Prostate gland (tissue), 2 donors: ENCODE data around the gene INKA2. TPM values are rescaled to one million over a fixed set of nuclear protein-coding genes. Genes with fewer than 3 reads are reported as not detected.

ENCODE experiments used
- DNase-seq: peaks from one replicate; pipeline ENCODE4 v3.0.0-alpha.2; 2019; ENCODE audit warnings: low spot score
- H3K27ac ChIP-seq, 2 donors: fragments of 200-600 bp; sonication (generic); 2 replicates each; pipeline ENCODE4 v1.5.1; 2017 to 2019
- H3K27me3 ChIP-seq: fragments of 200-600 bp; sonication (generic); replicated peaks from 2 replicates; pipeline ENCODE4 v1.5.1; 2019; ENCODE audit not compliant: insufficient read depth
- H3K36me3 ChIP-seq, 2 donors: fragments of 200-600 bp; sonication (generic); 1 replicate in 1 of 2; 2 replicates in 1 of 2; pipeline versions ENCODE4 v1.5.1 to v1.8.1; 2017 to 2019
- H3K4me1 ChIP-seq: fragments of 200-600 bp; sonication (generic); replicated peaks from 2 replicates; pipeline ENCODE4 v1.5.1; 2019
- H3K4me3 ChIP-seq, 2 donors: fragments of 200-600 bp; sonication (generic); 2 replicates each; pipeline ENCODE4 v1.5.1; 2017 to 2019
- H3K9me3 ChIP-seq: fragments of 200-600 bp; sonication (generic); 2 replicates; pipeline ENCODE4 v1.5.1; 2017
- POLR2A ChIP-seq: fragments of 450-650 bp; IDR thresholded peaks from one replicate; pipeline ENCODE4 v1.6.1; 2016; ENCODE audit warnings: antibody characterized with exemption, mild to moderate bottlenecking
- POLR2AphosphoS5 ChIP-seq: sonication (generic); formaldehyde crosslinking; IDR thresholded peaks from one replicate; pipeline ENCODE4 v1.6.1; 2017; ENCODE audit warnings: antibody characterized with exemption
- WGBS: methylation state at CpG from one replicate; pipeline ENCODE4 v1.1.5; 2018; 5-methylcytosine and 5-hydroxymethylcytosine counted together
- intact Hi-C: fragments of 100-400 bp; cut with DNase I; formaldehyde crosslinking; loops from one replicate; pipeline ENCODE4 v1.14.2; 2022
- total RNA-seq, 2 donors: library from RNA; depleted of rRNA; stranded (reverse); fragments of >200 nt; gene quantifications; one replicate each; pipeline ENCODE4 v1.1.0, GENCODE V29; 2016
- TF ChIP-seq, protein P1 (sequence below), 4 experiments: fragments of 200-600 bp in 2 of 4; fragments of 450-650 bp in 2 of 4; sonication (generic) in 2 of 4; IDR thresholded peaks; 1 replicate in 3 of 4; 2 replicates in 1 of 4; pipeline ENCODE4 v1.5.1; 2016 to 2019; ENCODE audit warnings: antibody characterized with exemption in 4 of 4, mild to moderate bottlenecking in 2 of 4, moderate library complexity in 2 of 4

Gene INKA2
- total RNA-seq, 2 donors from 2014 or later, result 2.8 to 6.6 TPM

DNA sequence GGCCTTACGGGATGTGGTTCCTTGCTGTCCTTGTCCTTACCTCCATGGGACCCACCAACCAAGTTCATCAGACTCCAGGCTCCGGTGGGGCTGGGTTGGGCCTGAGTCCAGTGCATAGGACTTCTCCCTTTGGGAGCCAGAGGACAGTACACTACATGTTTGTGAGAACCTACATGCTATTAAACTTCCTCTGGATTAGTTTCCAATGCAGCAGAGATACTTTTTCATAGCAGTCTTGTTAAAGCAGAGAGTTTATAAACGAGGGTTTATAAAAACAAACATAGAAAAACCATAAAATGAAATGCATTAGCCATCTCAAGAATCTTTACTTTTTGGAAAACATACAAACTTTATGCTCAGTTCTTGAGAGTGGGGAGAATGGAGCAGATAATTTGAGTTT is 33.4 kb downstream of the INKA2 start:
- Histone ChIP-seq H3K4me1 (no peaks in the 10 kb centered on the region), H3K27ac (no peak overlapping the region), H3K27me3 (no peaks in the 10 kb centered on the region), H3K4me3 (no peak overlapping the region), H3K36me3 (no peaks in the 10 kb centered on the region), H3K9me3 (no peaks in the 10 kb centered on the region)
- TF ChIP-seq, protein P1, sequence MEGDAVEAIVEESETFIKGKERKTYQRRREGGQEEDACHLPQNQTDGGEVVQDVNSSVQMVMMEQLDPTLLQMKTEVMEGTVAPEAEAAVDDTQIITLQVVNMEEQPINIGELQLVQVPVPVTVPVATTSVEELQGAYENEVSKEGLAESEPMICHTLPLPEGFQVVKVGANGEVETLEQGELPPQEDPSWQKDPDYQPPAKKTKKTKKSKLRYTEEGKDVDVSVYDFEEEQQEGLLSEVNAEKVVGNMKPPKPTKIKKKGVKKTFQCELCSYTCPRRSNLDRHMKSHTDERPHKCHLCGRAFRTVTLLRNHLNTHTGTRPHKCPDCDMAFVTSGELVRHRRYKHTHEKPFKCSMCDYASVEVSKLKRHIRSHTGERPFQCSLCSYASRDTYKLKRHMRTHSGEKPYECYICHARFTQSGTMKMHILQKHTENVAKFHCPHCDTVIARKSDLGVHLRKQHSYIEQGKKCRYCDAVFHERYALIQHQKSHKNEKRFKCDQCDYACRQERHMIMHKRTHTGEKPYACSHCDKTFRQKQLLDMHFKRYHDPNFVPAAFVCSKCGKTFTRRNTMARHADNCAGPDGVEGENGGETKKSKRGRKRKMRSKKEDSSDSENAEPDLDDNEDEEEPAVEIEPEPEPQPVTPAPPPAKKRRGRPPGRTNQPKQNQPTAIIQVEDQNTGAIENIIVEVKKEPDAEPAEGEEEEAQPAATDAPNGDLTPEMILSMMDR (IDR thresholded peaks at IDR 0.05), result no peak
- no peak for TF ChIP-seq POLR2A
- no peak for TF ChIP-seq POLR2AphosphoS5
- intact Hi-C loops, result no loop called here
- WGBS, result 50% methylated on average over 3 of the region's 3 CpGs
- no peak for DNase-seq

DNA sequence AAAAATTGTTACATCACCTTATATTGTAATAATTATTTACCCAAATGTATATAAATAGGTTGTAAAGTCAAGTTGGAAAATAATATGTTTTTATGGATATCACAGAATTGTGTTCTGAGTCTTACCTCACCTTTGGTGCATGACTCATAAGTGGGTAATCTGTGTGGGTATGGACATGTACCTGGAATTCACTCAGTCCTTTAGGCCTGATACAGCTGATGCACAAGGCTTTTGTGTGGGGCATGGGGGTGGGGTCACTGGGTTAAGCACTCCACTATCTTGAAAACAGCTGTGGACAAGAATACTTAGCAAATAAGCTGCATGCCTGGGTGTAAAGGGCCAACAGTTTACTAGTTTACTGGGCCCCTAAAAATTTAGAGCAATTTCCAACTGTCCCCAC is 34.4 kb downstream of the INKA2 start:
- Histone ChIP-seq H3K36me3 (peaks cover 0 to 7% of the 10 kb centered on the region in 2 donors), H3K27ac (no peak overlapping the region), H3K27me3 (no peaks in the 10 kb centered on the region), H3K4me3 (no peak overlapping the region), H3K9me3 (no peaks in the 10 kb centered on the region), H3K4me1 (no peaks in the 10 kb centered on the region)
- intact Hi-C loops, result no loop called here
- DNase-seq, result no peak
- TF ChIP-seq, protein P1 (IDR thresholded peaks at IDR 0.05), result no peak
- TF ChIP-seq POLR2A, result no peak
- no peak for TF ChIP-seq POLR2AphosphoS5

DNA sequence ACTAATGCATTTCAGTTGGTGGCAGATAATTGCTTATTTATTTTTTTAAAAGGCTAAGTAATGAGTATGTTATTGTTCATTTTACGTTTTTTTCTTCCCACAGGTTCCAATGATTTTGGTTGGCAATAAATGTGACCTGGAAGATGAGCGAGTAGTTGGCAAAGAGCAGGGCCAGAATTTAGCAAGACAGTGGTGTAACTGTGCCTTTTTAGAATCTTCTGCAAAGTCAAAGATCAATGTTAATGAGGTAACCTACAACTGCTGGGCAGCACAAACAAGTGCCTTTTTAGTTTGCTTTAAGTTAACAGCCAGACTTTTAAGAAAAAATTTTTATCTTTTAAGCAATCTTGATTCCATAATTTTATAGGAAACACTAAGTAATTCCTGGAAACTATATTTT is 35.0 kb downstream of the INKA2 start:
- Histone ChIP-seq H3K4me3 (no peak overlapping the region), H3K27ac (no peak overlapping the region), H3K9me3 (no peaks in the 10 kb centered on the region), H3K36me3 (peaks cover 0 to 10% of the 10 kb centered on the region in 2 donors), H3K27me3 (no peaks in the 10 kb centered on the region), H3K4me1 (no peaks in the 10 kb centered on the region)
- no peak for TF ChIP-seq POLR2A
- no peak for TF ChIP-seq POLR2AphosphoS5
- TF ChIP-seq, protein P1 (IDR thresholded peaks at IDR 0.05), result no peak
- no peak for DNase-seq
- WGBS, result 53% methylated on average over 2 of the region's 2 CpGs
- intact Hi-C loops, result no loop called here

DNA sequence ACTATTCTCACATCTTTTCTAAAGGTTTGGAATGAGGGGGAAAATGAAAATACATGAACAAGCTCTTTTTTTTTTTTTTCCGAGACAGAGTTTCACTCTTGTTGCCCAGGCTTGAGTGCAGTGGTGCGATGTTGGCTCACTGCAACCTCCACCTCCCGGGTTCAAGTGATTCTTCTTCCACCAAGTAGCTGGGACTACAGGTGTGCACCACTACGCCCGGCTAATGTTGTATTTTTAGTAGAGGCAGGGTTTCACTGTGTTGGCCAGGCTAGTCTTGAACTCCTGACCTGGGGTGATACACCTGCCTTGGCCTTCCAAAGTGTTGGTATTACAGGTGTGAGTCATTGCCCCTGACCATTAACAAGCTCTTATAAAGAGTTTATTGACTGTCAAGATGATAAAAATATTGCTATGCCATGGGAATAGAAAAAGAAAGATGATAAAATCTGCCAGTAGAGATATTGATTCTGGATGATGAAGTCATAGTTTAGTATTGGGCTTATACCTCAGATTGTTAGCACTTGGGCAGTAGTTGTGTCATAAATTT is 36.6 kb downstream of the INKA2 start:
- no peak for DNase-seq
- no peaks in the 10 kb centered on the region for H3K4me1 ChIP-seq
- no peak overlapping the region for H3K27ac ChIP-seq
- 97% methylated on average over 5 of the region's 5 CpGs for WGBS
- no peak overlapping the region for H3K4me3 ChIP-seq
- intact Hi-C loops, result no loop called here
- H3K9me3 ChIP-seq, result no peaks in the 10 kb centered on the region
- peaks cover 0 to 10% of the 10 kb centered on the region in 2 donors for H3K36me3 ChIP-seq
- no peaks in the 10 kb centered on the region for H3K27me3 ChIP-seq
- TF ChIP-seq POLR2AphosphoS5, result no peak

DNA sequence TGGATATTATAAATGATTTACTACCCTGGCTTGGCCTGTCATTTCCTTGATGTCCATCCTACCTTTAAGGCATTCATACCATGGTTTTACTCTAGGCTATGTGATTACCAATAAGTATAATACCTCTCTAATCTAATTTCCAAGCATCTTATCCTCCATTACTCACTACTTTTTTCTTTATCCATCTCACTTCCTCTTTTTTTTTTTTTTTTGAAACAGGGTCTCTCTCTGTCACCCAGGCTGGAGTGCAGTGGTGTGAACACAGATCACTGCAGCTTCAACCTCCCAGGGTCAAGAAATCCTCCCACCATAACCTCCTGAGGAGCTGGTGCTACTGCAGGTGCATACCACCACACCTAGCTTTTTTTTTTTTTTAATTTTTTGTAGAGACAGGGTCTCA is 39.9 kb downstream of the INKA2 start:
- DNase-seq, result no peak
- Histone ChIP-seq H3K36me3 (peaks cover 0 to 10% of the 10 kb centered on the region in 2 donors), H3K9me3 (no peaks in the 10 kb centered on the region)

More for the DNA sequence above, 39.9 kb downstream of the INKA2 start:
- Histone ChIP-seq H3K4me1 (no peaks in the 10 kb centered on the region), H3K4me3 (no peak overlapping the region), H3K27ac (no peak overlapping the region), H3K27me3 (no peaks in the 10 kb centered on the region)
- intact Hi-C loops, result no loop called here
- TF ChIP-seq POLR2AphosphoS5 (no peak), POLR2A (no peak)
- TF ChIP-seq, protein P1 (IDR thresholded peaks at IDR 0.05), result no peak
